GM12873 (cell line): ENCODE measurements around the gene EPHA5.

Experiments used
- TF ChIP-seq, protein P1 (sequence below): IDR thresholded peaks from 2 replicates; pipeline ENCODE4 v1.5.1; 2012; ENCODE audit warnings: low read depth, mild to moderate bottlenecking, moderate library complexity, low read length, control low read depth; ENCODE audit not compliant: insufficient read depth; ENCODE audit errors: missing control alignments

The EPHA5 gene

DNA sequence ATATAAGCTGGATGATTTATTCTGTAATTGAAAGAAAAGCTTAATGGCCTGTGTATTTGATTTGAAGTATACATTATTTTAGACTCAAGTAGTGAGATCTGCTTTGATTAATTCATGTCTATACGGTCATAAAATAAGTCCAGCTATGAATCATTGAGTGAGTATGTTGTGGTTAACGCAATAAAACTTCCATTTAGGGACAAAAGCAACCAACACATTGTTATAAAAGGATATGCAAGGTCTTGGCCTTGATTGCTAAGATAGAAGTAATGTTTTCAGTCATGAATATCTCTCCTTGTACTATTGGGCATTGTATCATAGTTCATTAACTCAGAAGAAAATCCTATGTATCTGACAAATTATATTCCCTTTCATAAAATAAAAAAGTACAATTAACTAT lies 162.1 kb downstream of the EPHA5 start:
- TF ChIP-seq, protein P1, sequence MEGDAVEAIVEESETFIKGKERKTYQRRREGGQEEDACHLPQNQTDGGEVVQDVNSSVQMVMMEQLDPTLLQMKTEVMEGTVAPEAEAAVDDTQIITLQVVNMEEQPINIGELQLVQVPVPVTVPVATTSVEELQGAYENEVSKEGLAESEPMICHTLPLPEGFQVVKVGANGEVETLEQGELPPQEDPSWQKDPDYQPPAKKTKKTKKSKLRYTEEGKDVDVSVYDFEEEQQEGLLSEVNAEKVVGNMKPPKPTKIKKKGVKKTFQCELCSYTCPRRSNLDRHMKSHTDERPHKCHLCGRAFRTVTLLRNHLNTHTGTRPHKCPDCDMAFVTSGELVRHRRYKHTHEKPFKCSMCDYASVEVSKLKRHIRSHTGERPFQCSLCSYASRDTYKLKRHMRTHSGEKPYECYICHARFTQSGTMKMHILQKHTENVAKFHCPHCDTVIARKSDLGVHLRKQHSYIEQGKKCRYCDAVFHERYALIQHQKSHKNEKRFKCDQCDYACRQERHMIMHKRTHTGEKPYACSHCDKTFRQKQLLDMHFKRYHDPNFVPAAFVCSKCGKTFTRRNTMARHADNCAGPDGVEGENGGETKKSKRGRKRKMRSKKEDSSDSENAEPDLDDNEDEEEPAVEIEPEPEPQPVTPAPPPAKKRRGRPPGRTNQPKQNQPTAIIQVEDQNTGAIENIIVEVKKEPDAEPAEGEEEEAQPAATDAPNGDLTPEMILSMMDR = no peak

DNA sequence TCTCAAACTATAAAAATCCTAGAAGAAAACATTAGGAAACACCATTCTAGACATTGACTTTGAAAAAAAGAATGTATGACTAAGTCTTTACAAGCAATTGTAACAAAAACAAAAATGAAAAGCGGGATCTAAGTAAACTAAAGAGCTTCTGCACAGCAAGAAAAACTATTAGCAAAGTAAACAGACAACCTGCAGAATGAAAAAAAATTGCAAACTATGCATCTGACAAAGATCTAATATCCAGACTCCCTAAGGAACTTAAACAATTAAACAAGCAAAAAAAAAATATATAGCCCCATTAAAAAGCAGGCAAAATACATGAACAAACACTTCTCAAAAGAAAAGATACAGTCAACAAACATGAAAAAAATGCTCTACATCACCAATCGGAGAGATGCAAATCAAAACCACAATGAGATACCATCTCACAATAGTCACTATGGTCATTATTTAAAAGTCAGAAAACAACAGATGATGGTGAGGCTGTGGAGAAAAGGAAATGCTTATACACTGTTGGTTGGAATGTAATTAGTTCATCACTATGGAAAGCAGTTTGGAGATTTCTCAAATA lies 168.1 kb downstream of the EPHA5 start:
- TF ChIP-seq, protein P1 = no peak

DNA sequence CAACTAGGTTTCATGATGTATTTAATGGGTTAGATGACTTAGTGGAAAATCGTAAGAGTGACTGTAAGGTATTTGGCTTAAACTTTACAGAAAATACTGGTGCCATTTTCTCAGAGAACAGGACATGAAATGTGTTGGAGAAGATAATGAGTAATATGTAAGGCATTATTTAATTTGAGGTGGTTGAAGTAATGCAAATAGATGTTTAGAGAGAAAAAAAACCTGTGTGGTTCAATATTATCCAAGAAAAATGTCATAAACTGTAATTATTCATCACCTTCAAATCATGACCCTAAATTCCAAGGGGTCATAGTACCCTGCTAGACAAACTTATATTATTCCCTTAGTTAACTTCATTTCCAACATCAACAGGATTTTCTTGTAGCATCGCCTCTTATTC lies 171.7 kb downstream of the EPHA5 start:
- TF ChIP-seq, protein P1 = no peak

DNA sequence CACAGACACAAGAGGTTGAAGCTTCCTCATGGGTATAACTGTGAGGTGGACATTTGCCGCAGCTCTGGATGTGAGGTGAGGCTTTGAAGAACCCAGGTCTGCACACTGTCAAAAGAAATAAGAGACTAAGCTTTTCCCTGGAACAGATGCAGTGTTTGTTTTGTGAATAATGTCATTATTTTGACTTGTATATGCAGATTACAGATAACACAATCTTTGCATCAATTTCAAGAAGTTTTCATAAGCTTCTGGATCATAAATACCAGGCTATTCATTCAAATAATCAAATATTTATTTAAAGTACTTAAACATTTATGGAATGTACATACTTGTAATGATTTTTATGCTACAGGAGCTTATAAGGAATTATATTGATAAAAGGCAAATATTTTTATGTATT lies 174.8 kb downstream of the EPHA5 start:
- TF ChIP-seq, protein P1 = no peak

DNA sequence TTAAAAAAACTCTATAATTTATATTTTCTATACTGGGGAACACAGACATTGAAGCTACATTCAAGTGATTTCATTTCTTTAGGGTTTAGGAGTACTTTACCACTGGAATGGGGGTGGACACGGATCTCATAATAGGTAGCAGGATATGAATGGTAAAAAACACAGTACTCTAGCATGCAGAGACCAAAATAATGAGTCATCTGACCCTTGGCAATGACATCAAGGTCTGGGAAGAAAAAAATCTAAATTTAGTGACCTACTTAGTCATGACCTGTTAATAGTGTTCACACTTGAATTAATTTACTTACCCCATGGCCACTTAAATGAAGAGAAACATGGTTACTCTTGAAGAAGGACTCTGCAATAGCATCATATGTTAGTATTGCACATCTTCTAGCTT lies 187.9 kb downstream of the EPHA5 start:
- TF ChIP-seq, protein P1 = no peak

DNA sequence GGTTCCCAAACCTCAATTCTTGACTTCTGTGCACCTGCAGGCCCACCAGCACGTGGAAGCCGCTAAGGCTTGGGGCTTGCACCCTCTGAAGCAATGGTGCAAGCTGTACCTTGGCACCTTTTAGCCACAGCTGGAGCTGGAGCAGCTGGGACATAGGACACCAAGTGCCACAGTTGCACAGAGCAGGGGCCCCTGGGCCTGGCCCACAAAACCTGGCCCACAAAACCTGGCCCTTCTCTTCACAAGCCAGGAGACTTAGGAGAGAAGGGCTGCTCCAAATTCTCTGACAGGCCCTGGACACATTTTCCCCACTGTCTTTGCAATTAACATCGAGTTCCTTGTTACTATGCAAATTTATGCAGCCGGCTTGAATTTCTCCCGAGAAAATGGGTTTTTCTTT lies 197.8 kb downstream of the EPHA5 start:
- TF ChIP-seq, protein P1 = no peak

DNA sequence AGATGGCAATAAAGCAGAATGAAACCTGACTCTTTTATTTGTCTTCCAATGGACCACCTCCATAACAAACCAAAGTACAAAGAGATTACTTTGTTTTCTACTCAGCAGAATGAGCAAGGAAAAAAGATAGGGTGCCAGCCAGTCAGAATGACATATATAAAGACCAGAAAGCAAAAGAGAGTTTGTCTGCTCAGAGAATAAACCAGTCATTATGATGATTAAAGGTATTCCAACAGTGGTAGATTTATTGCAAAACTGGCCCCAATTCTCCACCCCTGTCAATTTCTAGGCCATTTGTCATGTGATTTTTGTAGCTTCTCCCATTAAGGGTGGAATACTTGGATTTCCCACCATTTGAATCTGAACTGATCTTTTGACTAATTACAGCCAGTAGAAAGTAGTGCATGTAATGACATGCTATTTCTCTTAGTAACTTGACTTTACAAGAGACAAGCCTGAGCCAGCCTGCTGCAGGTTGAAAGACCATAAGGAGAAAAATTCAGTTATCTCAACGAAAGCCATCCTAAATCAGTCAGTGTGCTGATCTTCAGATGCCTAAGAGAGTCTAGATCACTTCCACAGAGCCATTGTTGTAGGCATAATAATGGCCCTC lies 203.1 kb downstream of the EPHA5 start:
- TF ChIP-seq, protein P1 = no peak
